Panc1 (cell line): ENCODE measurements around the gene MRPL57. TPM values are rescaled to one million over a fixed set of nuclear protein-coding genes. Genes with fewer than 3 reads are reported as not detected.
"Not testable (repeated sequence)": the region's sequence is repeated elsewhere in the genome, so short reads cannot be mapped to it uniquely, and the experiment has no call there.

Experiments used
- ATAC-seq: fragments of 200-7000 bp; cut with Tn5 transposase; 2 replicates; pipeline ENCODE4 v1.9.1; 2020; ENCODE audit warnings: mild to moderate bottlenecking, moderate library complexity
- BruUV-seq: library from RNA; stranded (reverse); fragments of 400-500 nt; replicated peaks from 2 replicates; lab custom pipeline; 2021; lab: Mats Ljungman, UMichigan
- CTCF ChIA-PET: fragments of 300-600 bp; sonication (Branson Sonifier 250); formaldehyde crosslinking; loops from one replicate; lab custom pipeline; 2022; ENCODE audit warnings: antibody characterized with exemption; lab: Charles Lee
- POLR2A ChIA-PET: fragments of 300-600 bp; sonication (Branson Sonifier 250); formaldehyde crosslinking; loops from one replicate; lab custom pipeline; 2022; ENCODE audit warnings: antibody characterized with exemption; lab: Charles Lee
- DNase-seq: peaks from one replicate; pipeline ENCODE4 v3.0.0-alpha.2; 2010; ENCODE audit warnings: low read depth, low spot score
- H3K27ac ChIP-seq: 2 replicates; pipeline ENCODE4 v1.5.1; 2011; ENCODE audit warnings: mild to moderate bottlenecking, low read length, inconsistent platforms
- H3K27me3 ChIP-seq: fragments of 200-500 bp; sonication (Bioruptor generic); 2 replicates; pipeline ENCODE4 v1.6.0; 2014; ENCODE audit warnings: low read length, inconsistent platforms; ENCODE audit not compliant: control insufficient read depth, insufficient read depth
- H3K36me3 ChIP-seq: fragments of 200-500 bp; sonication (Bioruptor generic); 2 replicates; pipeline ENCODE4 v1.5.1; 2014; ENCODE audit warnings: inconsistent platforms, mild to moderate bottlenecking, low read length, moderate library complexity; ENCODE audit not compliant: control insufficient read depth, insufficient read depth
- H3K4me1 ChIP-seq: 2 replicates; pipeline ENCODE4 v1.5.1; 2011; ENCODE audit warnings: inconsistent platforms, mild to moderate bottlenecking, low read length, moderate library complexity; ENCODE audit not compliant: control insufficient read depth, insufficient read depth
- H3K4me3 ChIP-seq, 2 experiments: 2 replicates each; pipeline ENCODE4 v1.5.1; 2011 to 2012; ENCODE audit warnings: low read depth in 2 of 2, low read length in 2 of 2, mild to moderate bottlenecking in 2 of 2, inconsistent platforms in 1 of 2, moderate library complexity in 1 of 2
- H3K9me3 ChIP-seq: fragments of 200-500 bp; sonication (Bioruptor generic); 2 replicates; pipeline ENCODE4 v1.5.1; 2014; ENCODE audit warnings: low read depth, mild to moderate bottlenecking, inconsistent platforms, low read length, moderate library complexity; ENCODE audit not compliant: control insufficient read depth, insufficient read depth
- in situ Hi-C: cut with HindIII; loops from 2 replicates; pipeline ENCODE4 v1.10.0; 2016; ENCODE audit warnings: low sequenced_read_pairs, low pct_unique_long_range_greater_than_20kb
- intact Hi-C: fragments of 100-400 bp; cut with micrococcal nuclease; formaldehyde crosslinking; loops from one replicate; pipeline ENCODE4 v1.10.0; 2022; ENCODE audit not compliant: unreplicated experiment
- total RNA-seq: library from RNA; stranded (reverse); gene quantifications from one replicate; pipeline ENCODE4 v1.2.1, GENCODE V29; 2021; ENCODE audit not compliant: unreplicated experiment

Gene MRPL57
- total RNA-seq, 1 experiment from 2014 or later, result 14.0 TPM

DNA sequence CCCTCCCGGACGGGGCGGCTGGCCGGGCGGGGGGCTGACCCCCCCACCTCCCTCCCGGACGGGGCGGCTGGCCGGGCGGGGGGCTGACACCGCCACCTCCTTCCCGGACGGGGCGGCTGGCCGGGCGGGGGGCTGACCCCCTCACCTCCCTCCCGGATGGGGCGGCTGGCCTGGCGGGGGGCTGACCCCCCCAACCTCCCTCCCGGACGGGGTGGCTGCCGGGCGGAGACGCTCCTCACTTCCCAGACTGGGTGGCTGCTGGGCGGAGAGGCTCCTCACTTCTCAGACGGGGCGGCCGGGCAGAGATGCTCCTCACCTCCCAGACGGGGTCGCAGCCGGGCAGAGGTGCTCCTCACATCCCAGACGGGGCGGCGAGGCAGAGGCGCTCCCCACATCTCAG is 10.0 kb downstream of the MRPL57 start:
- H3K4me1 ChIP-seq, DNase-seq, in situ Hi-C loops, H3K9me3 ChIP-seq, H3K36me3 ChIP-seq, CTCF ChIA-PET, H3K27me3 ChIP-seq, H3K27ac ChIP-seq, ATAC-seq, POLR2A ChIA-PET, H3K4me3 ChIP-seq, BruUV-seq, intact Hi-C loops: not testable (repeated sequence)

DNA sequence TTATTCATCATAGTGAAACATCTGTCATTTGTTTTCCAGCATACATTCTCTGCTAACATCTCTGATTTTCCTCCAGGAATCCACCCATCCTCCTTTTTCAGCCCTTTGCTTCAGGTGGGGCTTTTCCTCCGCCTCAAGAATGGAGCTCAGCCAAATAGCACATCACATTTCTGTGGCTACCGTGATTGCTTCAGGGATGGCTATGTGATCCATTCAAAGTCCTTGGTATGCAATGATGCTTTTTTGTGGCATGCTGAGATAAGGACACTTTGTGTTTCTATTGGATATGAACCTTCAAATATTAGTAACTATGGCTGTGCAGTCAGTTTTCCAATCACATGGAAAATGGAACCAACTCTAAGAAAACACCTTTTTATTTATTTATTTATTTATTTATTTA is 18.3 kb downstream of the MRPL57 start:
- H3K27me3 ChIP-seq, H3K36me3 ChIP-seq, H3K9me3 ChIP-seq, DNase-seq, H3K4me1 ChIP-seq, BruUV-seq, intact Hi-C loops, CTCF ChIA-PET, H3K4me3 ChIP-seq, POLR2A ChIA-PET, in situ Hi-C loops, ATAC-seq, H3K27ac ChIP-seq: not testable (repeated sequence)

DNA sequence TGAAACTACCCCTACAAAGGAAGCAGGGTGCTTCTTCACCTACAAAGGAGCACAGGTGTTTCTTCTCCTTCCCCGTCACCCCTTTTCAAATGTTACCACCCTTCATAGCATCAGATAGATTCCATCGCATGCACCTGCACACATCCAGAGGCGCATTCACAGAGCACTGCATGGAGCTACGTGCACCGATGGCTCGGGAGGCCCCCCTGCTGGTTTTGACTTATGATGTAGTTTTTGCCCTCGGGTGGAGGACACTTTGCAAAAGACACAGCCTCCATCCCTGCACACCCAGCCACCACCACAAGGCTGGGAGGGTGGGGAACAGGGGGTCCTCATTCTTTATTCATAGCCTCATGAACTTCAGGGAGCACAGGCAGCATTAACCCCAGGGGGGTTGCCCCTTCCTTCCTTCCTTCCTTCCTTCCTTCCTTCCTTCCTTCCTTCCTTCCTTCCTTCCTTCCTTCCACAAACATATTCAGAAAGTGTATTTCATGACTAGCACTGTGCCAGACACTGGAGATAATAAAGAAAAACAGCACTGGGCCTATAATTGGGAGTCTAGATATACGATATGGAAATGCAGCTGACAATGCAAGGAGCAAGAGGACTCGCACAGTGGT is 21.3 kb downstream of the MRPL57 start:
- H3K27me3 ChIP-seq, H3K27ac ChIP-seq, BruUV-seq, H3K4me3 ChIP-seq, H3K4me1 ChIP-seq, POLR2A ChIA-PET, intact Hi-C loops, ATAC-seq, DNase-seq, H3K36me3 ChIP-seq, in situ Hi-C loops, H3K9me3 ChIP-seq: not testable (repeated sequence)
- CTCF ChIA-PET, result interaction anchor here (0.5 kb wide), 1 partner anchor 102 kb away, joined by 3 read pairs; no protein-coding TSS in a partner anchor

DNA sequence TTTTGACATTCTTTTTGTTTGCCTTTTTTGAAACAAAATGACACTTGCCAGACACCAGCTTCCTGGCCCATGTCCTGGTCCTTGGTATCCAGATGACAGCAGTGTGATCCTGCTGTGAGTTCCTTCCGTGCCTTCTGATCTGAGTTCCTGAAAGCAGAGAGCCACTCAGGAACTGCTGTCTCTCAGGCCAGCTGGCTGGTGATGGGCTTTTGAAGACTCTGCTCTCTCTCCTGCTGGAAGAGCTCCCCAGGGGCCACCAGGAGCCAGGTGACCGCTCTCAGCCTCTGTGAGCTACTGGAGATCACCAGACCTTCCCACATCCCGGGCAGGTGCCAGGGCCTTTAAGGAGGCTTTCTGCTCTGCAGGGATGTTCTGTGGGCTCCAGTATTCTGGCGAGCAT is 21.9 kb downstream of the MRPL57 start:
- intact Hi-C loops, H3K4me3 ChIP-seq, H3K27me3 ChIP-seq, POLR2A ChIA-PET, BruUV-seq, ATAC-seq, CTCF ChIA-PET, H3K36me3 ChIP-seq, H3K9me3 ChIP-seq, in situ Hi-C loops, H3K27ac ChIP-seq, H3K4me1 ChIP-seq, DNase-seq: not testable (repeated sequence)

DNA sequence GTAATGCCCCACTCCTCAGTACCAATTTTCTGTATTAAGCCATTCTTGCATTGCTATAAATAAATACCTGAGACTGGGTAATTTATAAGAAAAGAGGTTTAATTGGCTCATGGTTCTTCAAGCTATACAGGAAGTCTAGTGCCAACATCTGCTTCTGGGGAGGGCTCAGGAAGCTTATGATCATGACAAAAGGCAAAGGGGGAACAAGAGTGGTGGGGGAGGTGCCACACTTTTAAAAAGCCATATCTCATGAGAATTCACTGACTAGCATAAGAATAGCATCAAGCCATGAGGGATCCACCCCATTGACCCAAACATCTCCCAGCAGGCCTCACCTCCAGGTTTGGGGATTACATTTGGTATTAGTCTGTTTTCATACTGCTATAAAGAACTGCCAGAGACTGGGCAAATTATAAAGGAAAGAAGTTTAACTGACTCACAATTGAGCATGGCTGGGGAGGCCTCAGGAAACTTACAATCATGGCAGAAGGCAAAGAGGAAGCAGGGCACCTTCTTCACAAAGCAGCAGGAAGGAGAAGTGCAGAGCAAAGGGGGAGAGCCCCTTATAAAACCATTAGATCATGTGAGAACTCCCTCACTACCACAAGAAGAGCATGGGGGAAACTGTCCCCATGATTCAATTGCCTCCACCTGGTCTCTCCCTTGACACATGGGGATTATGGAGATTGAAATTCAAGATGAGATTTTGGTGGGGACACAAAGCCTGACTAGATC is 25.2 kb downstream of the MRPL57 start:
- intact Hi-C loops, in situ Hi-C loops, H3K36me3 ChIP-seq, H3K4me3 ChIP-seq, H3K9me3 ChIP-seq, BruUV-seq, DNase-seq, H3K27me3 ChIP-seq, CTCF ChIA-PET, ATAC-seq, POLR2A ChIA-PET, H3K4me1 ChIP-seq, H3K27ac ChIP-seq: not testable (repeated sequence)
